K562 (cell line): Measurements from ENCODE around the gene KCNK7. TPM values are rescaled to one million over a fixed set of nuclear protein-coding genes. Genes with fewer than 3 reads are reported as not detected.

ENCODE experiments used
- ATAC-seq: fragments of 200-7000 bp; cut with Tn5 transposase; 3 replicates; pipeline ENCODE4 v1.9.1; 2020; ENCODE audit warnings: moderate library complexity
- BruUV-seq: library from RNA; stranded (reverse); fragments of 400-500 nt; replicated peaks from 2 replicates; lab custom pipeline; 2021; lab: Mats Ljungman, UMichigan
- CTCF ChIA-PET: fragments of 300-600 bp; formaldehyde crosslinking; extraction: SDS; loops from one replicate; lab custom pipeline; 2021; ENCODE audit warnings: low intra/inter-chr PET ratio; lab: Yijun Ruan, JAX
- POLR2A ChIA-PET: fragments of 300-600, 350-650 bp; sonication (Branson Sonifier 250); formaldehyde crosslinking; extraction: SDS; loops from one replicate; lab custom pipeline; 2021; ENCODE audit warnings: antibody characterized with exemption, inconsistent platforms; lab: Yijun Ruan, JAX
- DNase-seq, 4 experiments: peaks; one replicate each; pipeline versions ENCODE4 v3.0.0 to v3.0.0-alpha.2; 2011 to 2018; ENCODE audit warnings: low spot score in 3 of 4, mixed read lengths in 3 of 4; ENCODE audit errors: extremely low read depth in 1 of 4
- FAIRE-seq: peaks from 2 replicates; lab custom pipeline; 2011; peaks lifted over from hg19 to GRCh38; lab: Jason Lieb, UNC
- H2AFZ ChIP-seq: 2 replicates; pipeline ENCODE4 v1.6.0; 2011; ENCODE audit warnings: low read depth, low read length, control low read depth, inconsistent platforms
- H3K27ac ChIP-seq: fragments of 200-600 bp; 3 replicates; pipeline ENCODE4 v1.8.0; 2011; ENCODE audit warnings: low read depth, mild to moderate bottlenecking, control low read depth, inconsistent platforms, low read length, moderate library complexity, mixed read lengths; ENCODE audit errors: extremely low read depth
- H3K27me3 ChIP-seq, 2 experiments: fragments of 300-600 bp in 1 of 2; 2 replicates in 1 of 2; 3 replicates in 1 of 2; pipeline versions ENCODE4 v1.6.0 to v1.8.0; 2011; ENCODE audit warnings: inconsistent platforms in 2 of 2, low read length in 2 of 2, mild to moderate bottlenecking in 1 of 2, mixed read lengths in 1 of 2, moderate library complexity in 1 of 2; ENCODE audit not compliant: control insufficient read depth in 2 of 2, insufficient read depth in 2 of 2
- H3K36me3 ChIP-seq: fragments of 300-600 bp; 3 replicates; pipeline ENCODE4 v1.8.0; 2011; ENCODE audit warnings: mild to moderate bottlenecking, low read length, inconsistent platforms; ENCODE audit not compliant: control insufficient read depth, insufficient read depth
- H3K4me1 ChIP-seq, 2 experiments: fragments of 200-600 bp in 1 of 2; replicated peaks in 1 of 2; 2 replicates in 1 of 2; 3 replicates in 1 of 2; pipeline versions ENCODE4 v1.5.1 to v1.8.0; 2011; ENCODE audit warnings: inconsistent platforms in 2 of 2, low read length in 2 of 2, mild to moderate bottlenecking in 1 of 2, mixed read lengths in 1 of 2, moderate library complexity in 1 of 2; ENCODE audit not compliant: control insufficient read depth in 2 of 2, insufficient read depth in 2 of 2
- H3K4me2 ChIP-seq: 2 replicates; pipeline ENCODE4 v1.6.1; 2011; ENCODE audit warnings: low read length, control low read depth, inconsistent platforms, mixed read lengths; ENCODE audit not compliant: insufficient read depth
- H3K4me3 ChIP-seq: fragments of 200-600 bp; sonication (generic), shearing (Covaris generic); 2 replicates; pipeline ENCODE4 v1.5.1; 2016; ENCODE audit warnings: control low read depth, inconsistent platforms
- H3K79me2 ChIP-seq: fragments of 200-600 bp; 3 replicates; pipeline ENCODE4 v1.8.0; 2011; ENCODE audit warnings: low read length, inconsistent platforms; ENCODE audit not compliant: control insufficient read depth, insufficient read depth
- H3K9ac ChIP-seq, 2 experiments: 2 replicates each; pipeline versions ENCODE4 v1.6.0 to v1.6.1; 2011; ENCODE audit warnings: low read depth in 2 of 2, low read length in 2 of 2, control low read depth in 1 of 2, inconsistent platforms in 1 of 2, mild to moderate bottlenecking in 1 of 2, mixed read lengths in 1 of 2; ENCODE audit not compliant: insufficient read depth in 1 of 2
- H3K9me1 ChIP-seq: one replicate; pipeline ENCODE4 v1.6.0; 2011; ENCODE audit warnings: inconsistent platforms, mild to moderate bottlenecking, low read length, moderate library complexity; ENCODE audit not compliant: control insufficient read depth, insufficient read depth
- H3K9me3 ChIP-seq: replicated peaks from 2 replicates; pipeline ENCODE4 v1.5.1; 2011; ENCODE audit warnings: low read depth, low read length, inconsistent platforms; ENCODE audit not compliant: control insufficient read depth, insufficient read depth
- H4K20me1 ChIP-seq: replicated peaks from 2 replicates; pipeline ENCODE4 v1.6.1; 2011; ENCODE audit warnings: low read length, inconsistent platforms, mixed read lengths; ENCODE audit not compliant: control insufficient read depth, insufficient read depth
- CBFB ChIP-seq: sonication (generic); formaldehyde crosslinking; IDR thresholded peaks from 2 replicates; pipeline ENCODE4 v1.4.0; 2020; ENCODE audit warnings: mild to moderate bottlenecking, missing genetic modification reagents
- GATA2 ChIP-seq: sonication (generic); formaldehyde crosslinking; IDR thresholded peaks from 2 replicates; pipeline ENCODE4 v1.4.0; 2020; ENCODE audit warnings: mild to moderate bottlenecking, missing genetic modification reagents
- HMG20B ChIP-seq: fragments of 250-450 bp; sonication (Bioruptor Pico); IDR thresholded peaks from 2 replicates; pipeline ENCODE4 v1.5.0; 2021; ENCODE audit warnings: mild to moderate bottlenecking
- KDM5B ChIP-seq: fragments of 200-600 bp; sonication (generic); IDR thresholded peaks from 2 replicates; pipeline ENCODE4 v1.6.1; 2012; ENCODE audit warnings: low read depth, mild to moderate bottlenecking, moderate library complexity, low read length, control low read depth, inconsistent platforms; ENCODE audit not compliant: insufficient replicate concordance
- MEF2D ChIP-seq: conservative IDR thresholded peaks from 2 replicates; pipeline ENCODE4 v1.6.1; 2016; ENCODE audit warnings: low read depth, missing genetic modification characterization, missing compliant biosample characterization
- PTBP1 ChIP-seq: fragments of 200-400 bp; formaldehyde crosslinking; IDR thresholded peaks from 2 replicates; pipeline ENCODE4 v1.6.1; 2017; ENCODE audit warnings: low read depth, low read length
- RHOXF2B ChIP-seq: fragments of 250-450 bp; sonication (Bioruptor Pico); conservative IDR thresholded peaks from 2 replicates; pipeline ENCODE4 v1.5.1; 2021
- SAP30 ChIP-seq: fragments of 200-600 bp; sonication (generic); IDR thresholded peaks from 2 replicates; pipeline ENCODE4 v1.6.1; 2012; ENCODE audit warnings: borderline replicate concordance, low read depth, mild to moderate bottlenecking, moderate library complexity, low read length, control low read depth, inconsistent platforms; ENCODE audit not compliant: insufficient read depth, poor library complexity, severe bottlenecking
- ZBTB12 ChIP-seq: fragments of 250-450 bp; sonication (Bioruptor Pico); IDR thresholded peaks from 2 replicates; pipeline ENCODE4 v1.4.0; 2020
- ZNF76 ChIP-seq: fragments of 250-450 bp; sonication (Bioruptor Pico); IDR thresholded peaks from 2 replicates; pipeline ENCODE4 v1.4.0; 2020; ENCODE audit warnings: mild to moderate bottlenecking, moderate library complexity, borderline replicate concordance
- ZNF764 ChIP-seq: fragments of 250-450 bp; sonication (Bioruptor Pico); IDR thresholded peaks from 2 replicates; pipeline ENCODE4 v1.4.0; 2020; ENCODE audit warnings: low read depth, mild to moderate bottlenecking, moderate library complexity
- WGBS: fragments of 100-300 bp; shearing (Covaris generic); methylation state at CpG from one replicate; pipeline ENCODE4 v1.1.6; 2016; ENCODE audit warnings: low coverage, mixed read lengths; ENCODE audit not compliant: insufficient coverage; ENCODE audit errors: missing lambda C conversion rate; 5-methylcytosine and 5-hydroxymethylcytosine counted together
- in situ Hi-C: fragments of 300-500 bp; cut with MboI; formaldehyde crosslinking; loops from 4 replicates; pipeline ENCODE4 v1.15.0; 2018; ENCODE audit warnings: inconsistent platforms, mixed read lengths
- intact Hi-C: fragments of 100-400 bp; cut with micrococcal nuclease; formaldehyde crosslinking; loops from 2 replicates; pipeline ENCODE4 v1.14.2; 2022
- polyA plus RNA-seq, 8 experiments: library from polyadenylated mRNA; depleted of rRNA in 4 of 8; stranded (reverse) in 5 of 8; unstranded in 3 of 8; fragments of >200 nt; fragmentation: Nextera tagmentation in 2 of 8; fragmentation: Illumina TruSeq in 1 of 8; extraction: Ambion mirVana in 2 of 8; extraction: Trizol in 1 of 8; gene quantifications; 2 replicates each; pipeline versions ENCODE4 v1.2.1 to v1.2.3, GENCODE V29; 2011 to 2014; ENCODE audit warnings: inconsistent platforms in 1 of 8, missing spikeins in 1 of 8
- total RNA-seq, 7 experiments: library from RNA; depleted of rRNA in 6 of 7; stranded (reverse); fragments of >200 nt in 6 of 7; fragmentation: Illumina TruSeq in 2 of 7; extraction: Trizol in 2 of 7; gene quantifications; 2 replicates each; pipeline versions ENCODE4 v1.2.1 to v1.2.3, GENCODE V29; 2011 to 2021; ENCODE audit warnings: low replicate concordance in 1 of 7

Gene KCNK7
- total and polyA plus RNA-seq, 9 of the 15 experiments (the other 6 are each of a cell fraction or from before 2014, with no cell fraction given): 0.07 to 0.40 TPM; not detected in 7

DNA sequence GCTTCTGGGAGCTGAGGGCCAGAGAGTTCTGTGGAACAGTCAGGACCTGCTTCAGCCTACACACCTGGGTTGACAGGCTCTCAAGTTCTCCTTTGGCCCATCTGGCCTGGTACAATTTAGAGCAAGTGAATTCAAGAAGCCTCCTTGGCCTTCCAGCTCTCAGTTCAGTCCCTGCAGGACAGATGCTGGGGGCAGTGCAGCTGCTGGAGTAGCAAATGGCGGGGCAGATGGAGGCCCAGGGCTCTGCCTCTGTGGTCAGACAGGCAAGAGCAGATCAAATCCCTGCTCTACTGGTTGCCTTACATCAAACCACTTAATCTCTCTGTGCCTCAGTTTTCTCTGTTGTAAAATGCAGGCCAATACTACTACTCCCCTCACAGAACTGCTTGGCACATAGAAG lies 8.7 kb upstream of the KCNK7 start:
- FAIRE-seq (no peak), ATAC-seq (no peak), DNase-seq (no peak)
- peaks cover 0 to 19% of the 10 kb centered on the region in 2 experiments; a peak in 2 of 5 replicates for H3K4me1 ChIP-seq
- no peak overlapping the region for H3K4me2 ChIP-seq
- H3K27me3 ChIP-seq: no peaks in the 10 kb centered on the region
- H3K36me3 ChIP-seq: peaks cover 50% of the 10 kb centered on the region; the same call in 2 of the 3 replicates
- peaks cover 3% of the 10 kb centered on the region for H3K9me1 ChIP-seq
- H3K4me3 ChIP-seq: no peak overlapping the region
- no peaks in the 10 kb centered on the region for H4K20me1 ChIP-seq
- no peaks in the 10 kb centered on the region for H3K9me3 ChIP-seq
- H3K79me2 ChIP-seq: no peaks in the 10 kb centered on the region
- ChIA-PET POLR2A (interaction anchor here (0.8 to 1.8 kb wide), 6 partner anchors 8 to 41 kb away, joined by 3 to 6 read pairs (median 4); no protein-coding TSS in a partner anchor), CTCF (no interaction called here)
- BruUV-seq: no TSS peak
- no peak overlapping the region for H3K27ac ChIP-seq
- no CpG with 5 or more reads among the region's 1 CpG for WGBS
- in situ Hi-C loops (no loop called here), intact Hi-C loops (no loop called here)
- H2AFZ ChIP-seq: no peak overlapping the region
- 0 out of 4 replicates have a peak overlapping the region, but pooled peaks of 1 of the 2 experiments have one; percentile 21 for H3K9ac ChIP-seq
- TF ChIP-seq KDM5B (no peak), ZNF764 (CRISPR knock-in tag) (no peak), CBFB (CRISPR knock-in tag) (no peak), ZNF76 (CRISPR knock-in tag) (no peak), SAP30 (no peak)

- ChIA-PET CTCF (no interaction called here), POLR2A (interaction anchor here (0.6 to 2.5 kb wide), 2 partner anchors 12 to 258 kb away, joined by 4 to 7 read pairs; no protein-coding TSS in a partner anchor)
- DNase-seq (no peak), ATAC-seq (no peak), FAIRE-seq (no peak)
- BruUV-seq: no TSS peak
- Histone ChIP-seq H3K4me2 (no peak overlapping the region), H3K4me3 (no peak overlapping the region), H4K20me1 (no peaks in the 10 kb centered on the region), H3K36me3 (peaks cover 31% of the 10 kb centered on the region; the same call in 2 of the 3 replicates), H3K27ac (no peak overlapping the region), H3K9me3 (no peaks in the 10 kb centered on the region), H3K27me3 (no peaks in the 10 kb centered on the region), H2AFZ (no peak overlapping the region), H3K9ac (no peak overlapping the region), H3K79me2 (no peaks in the 10 kb centered on the region), H3K4me1 (peaks cover 6 to 26% of the 10 kb centered on the region in 2 experiments; a peak in 4 of 5 replicates), H3K9me1 (no peaks in the 10 kb centered on the region)
- 84% methylated on average over 4 of the region's 6 CpGs for WGBS
- in situ Hi-C loops (no loop called here), intact Hi-C loops (no loop called here)
- no peak for TF ChIP-seq ZBTB12
- no peak for TF ChIP-seq HMG20B (CRISPR knock-in tag)
- no peak for TF ChIP-seq MEF2D (tag)
- no peak for TF ChIP-seq GATA2
- TF ChIP-seq PTBP1: no peak
- TF ChIP-seq RHOXF2B (CRISPR knock-in tag): no peak
Measured at GRCh38 chr11:65599955-65600246, 4.3 kb upstream of the KCNK7 start.
